ENCODE results near the gene WDR90. TPM values are rescaled to one million over a fixed set of nuclear protein-coding genes. Genes with fewer than 3 reads are reported as not detected.
A peak's percentile ranks its signal among the peaks of the same experiment; 100 is the strongest.

WDR90 gene
- total and polyA plus RNA-seq, 2 of the 13 experiments (the other 11 are each of a cell fraction or from before 2014, with no cell fraction given), result 14.9 to 28.9 TPM

- TF ChIP-seq ZNF160 (CRISPR knock-in tag; IDR thresholded peaks at IDR 0.05) (no peak; the same call in 1 of the 2 replicates), ZNF879 (CRISPR knock-in tag; IDR thresholded peaks at IDR 0.05) (no peak), ZFP37 (CRISPR knock-in tag; IDR thresholded peaks at IDR 0.05; ENCODE audit: borderline replicate concordance) (0 out of 2 replicates have a peak, but pooled peaks have one; percentile 56), SMC3 (IDR thresholded peaks at IDR 0.05; ENCODE audit: low read length) (no peak), PCBP2 (optimal IDR thresholded peaks at IDR 0.05; ENCODE audit: low read depth, low read length, poor library complexity, severe bottlenecking) (no peak), PRMT3 (CRISPR knock-in tag; IDR thresholded peaks at IDR 0.05; ENCODE audit: borderline replicate concordance, low read depth) (no peak; the same call in 1 of the 2 replicates), ZFY (CRISPR knock-in tag; IDR thresholded peaks at IDR 0.05) (peak; percentile 93), ZBTB7B (CRISPR knock-in tag; IDR thresholded peaks at IDR 0.05) (no peak), ZNF766 (CRISPR knock-in tag; IDR thresholded peaks at IDR 0.05; ENCODE audit: borderline replicate concordance) (no peak), NPAS2 (CRISPR knock-in tag; IDR thresholded peaks at IDR 0.05; ENCODE audit: borderline replicate concordance) (no peak), ZNF383 (CRISPR knock-in tag; IDR thresholded peaks at IDR 0.05; ENCODE audit: borderline replicate concordance) (no peak), ZNF143 (CRISPR knock-in tag; IDR thresholded peaks at IDR 0.05) (peak; percentile 99), SIX1 (CRISPR knock-in tag; IDR thresholded peaks at IDR 0.05; ENCODE audit: borderline replicate concordance) (peak; percentile 9; the same call in 1 of the 2 replicates), ZNF3 (CRISPR knock-in tag; IDR thresholded peaks at IDR 0.05) (no peak), SIN3A (IDR thresholded peaks at IDR 0.05; ENCODE audit: borderline replicate concordance, low read depth, low read length) (peak; percentile 90; the same call in 1 of the 2 replicates), CHD2 (IDR thresholded peaks at IDR 0.05; ENCODE audit: low read depth, low read length) (peak; percentile 88), RAD51 (IDR thresholded peaks at IDR 0.05; ENCODE audit: borderline replicate concordance) (no peak), MXD4 (CRISPR knock-in tag; IDR thresholded peaks at IDR 0.05) (peak; percentile 93)
- TF ChIP-seq, protein P1, sequence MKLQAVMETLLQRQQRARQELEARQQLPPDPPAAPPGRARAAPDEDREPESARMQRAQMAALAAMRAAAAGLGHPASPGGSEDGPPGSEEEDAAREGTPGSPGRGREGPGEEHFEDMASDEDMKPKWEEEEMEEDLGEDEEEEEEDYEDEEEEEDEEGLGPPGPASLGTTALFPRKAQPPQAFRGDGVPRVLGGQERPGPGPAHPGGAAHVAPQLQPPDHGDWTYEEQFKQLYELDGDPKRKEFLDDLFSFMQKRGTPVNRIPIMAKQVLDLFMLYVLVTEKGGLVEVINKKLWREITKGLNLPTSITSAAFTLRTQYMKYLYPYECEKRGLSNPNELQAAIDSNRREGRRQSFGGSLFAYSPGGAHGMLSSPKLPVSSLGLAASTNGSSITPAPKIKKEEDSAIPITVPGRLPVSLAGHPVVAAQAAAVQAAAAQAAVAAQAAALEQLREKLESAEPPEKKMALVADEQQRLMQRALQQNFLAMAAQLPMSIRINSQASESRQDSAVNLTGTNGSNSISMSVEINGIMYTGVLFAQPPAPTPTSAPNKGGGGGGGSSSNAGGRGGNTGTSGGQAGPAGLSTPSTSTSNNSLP (IDR thresholded peaks at IDR 0.05; ENCODE audit: low read depth, low read length), result 0 out of 2 replicates have a peak, but pooled peaks have one; percentile 7
- TF ChIP-seq, protein P2, sequence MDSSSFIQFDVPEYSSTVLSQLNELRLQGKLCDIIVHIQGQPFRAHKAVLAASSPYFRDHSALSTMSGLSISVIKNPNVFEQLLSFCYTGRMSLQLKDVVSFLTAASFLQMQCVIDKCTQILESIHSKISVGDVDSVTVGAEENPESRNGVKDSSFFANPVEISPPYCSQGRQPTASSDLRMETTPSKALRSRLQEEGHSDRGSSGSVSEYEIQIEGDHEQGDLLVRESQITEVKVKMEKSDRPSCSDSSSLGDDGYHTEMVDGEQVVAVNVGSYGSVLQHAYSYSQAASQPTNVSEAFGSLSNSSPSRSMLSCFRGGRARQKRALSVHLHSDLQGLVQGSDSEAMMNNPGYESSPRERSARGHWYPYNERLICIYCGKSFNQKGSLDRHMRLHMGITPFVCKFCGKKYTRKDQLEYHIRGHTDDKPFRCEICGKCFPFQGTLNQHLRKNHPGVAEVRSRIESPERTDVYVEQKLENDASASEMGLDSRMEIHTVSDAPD (CRISPR knock-in tag; IDR thresholded peaks at IDR 0.05), result no peak
- TF ChIP-seq, protein P3, sequence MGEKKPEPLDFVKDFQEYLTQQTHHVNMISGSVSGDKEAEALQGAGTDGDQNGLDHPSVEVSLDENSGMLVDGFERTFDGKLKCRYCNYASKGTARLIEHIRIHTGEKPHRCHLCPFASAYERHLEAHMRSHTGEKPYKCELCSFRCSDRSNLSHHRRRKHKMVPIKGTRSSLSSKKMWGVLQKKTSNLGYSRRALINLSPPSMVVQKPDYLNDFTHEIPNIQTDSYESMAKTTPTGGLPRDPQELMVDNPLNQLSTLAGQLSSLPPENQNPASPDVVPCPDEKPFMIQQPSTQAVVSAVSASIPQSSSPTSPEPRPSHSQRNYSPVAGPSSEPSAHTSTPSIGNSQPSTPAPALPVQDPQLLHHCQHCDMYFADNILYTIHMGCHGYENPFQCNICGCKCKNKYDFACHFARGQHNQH (CRISPR knock-in tag; IDR thresholded peaks at IDR 0.05), result peak; percentile 28
- TF ChIP-seq, protein P4, sequence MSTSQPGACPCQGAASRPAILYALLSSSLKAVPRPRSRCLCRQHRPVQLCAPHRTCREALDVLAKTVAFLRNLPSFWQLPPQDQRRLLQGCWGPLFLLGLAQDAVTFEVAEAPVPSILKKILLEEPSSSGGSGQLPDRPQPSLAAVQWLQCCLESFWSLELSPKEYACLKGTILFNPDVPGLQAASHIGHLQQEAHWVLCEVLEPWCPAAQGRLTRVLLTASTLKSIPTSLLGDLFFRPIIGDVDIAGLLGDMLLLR (CRISPR knock-in tag; IDR thresholded peaks at IDR 0.05), result peak; percentile 96
- TF ChIP-seq, protein P5, sequence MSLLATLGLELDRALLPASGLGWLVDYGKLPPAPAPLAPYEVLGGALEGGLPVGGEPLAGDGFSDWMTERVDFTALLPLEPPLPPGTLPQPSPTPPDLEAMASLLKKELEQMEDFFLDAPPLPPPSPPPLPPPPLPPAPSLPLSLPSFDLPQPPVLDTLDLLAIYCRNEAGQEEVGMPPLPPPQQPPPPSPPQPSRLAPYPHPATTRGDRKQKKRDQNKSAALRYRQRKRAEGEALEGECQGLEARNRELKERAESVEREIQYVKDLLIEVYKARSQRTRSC (CRISPR knock-in tag; IDR thresholded peaks at IDR 0.05; ENCODE audit: low read depth), result 0 out of 2 replicates have a peak, but pooled peaks have one; percentile 21
Observed at GRCh38 chr16:636206-637080, 12.7 kb upstream of the WDR90 start, which contains the start of gene METTL26 (continued).
